GM23338 (cell line): ENCODE results near the gene NPAS3. TPM values are rescaled to one million over a fixed set of nuclear protein-coding genes. Genes with fewer than 3 reads are reported as not detected.

Experiments used
- ATAC-seq: fragments of 200-7000 bp; cut with Tn5 transposase; 3 replicates; pipeline ENCODE4 v1.9.1; 2020
- DNase-seq: peaks from one replicate; pipeline ENCODE4 v3.0.0-alpha.2; 2015; ENCODE audit warnings: low spot score
- H2AFZ ChIP-seq: fragments of 200-600 bp; sonication (generic); 2 replicates; pipeline ENCODE4 v1.8.0; 2016; ENCODE audit warnings: antibody characterized with exemption, mild to moderate bottlenecking, moderate library complexity
- H3F3A ChIP-seq: fragments of 200-600 bp; sonication (generic); replicated peaks from 2 replicates; pipeline ENCODE4 v1.8.0; 2017; ENCODE audit warnings: antibody characterized with exemption, mixed run types, low read depth
- H3K27ac ChIP-seq: fragments of 200-600 bp; sonication (generic); 2 replicates; pipeline ENCODE4 v1.6.1; 2016; ENCODE audit warnings: low read depth
- H3K27me3 ChIP-seq: fragments of 200-600 bp; sonication (generic); 2 replicates; pipeline ENCODE4 v1.8.0; 2016; ENCODE audit warnings: mild to moderate bottlenecking, mixed run types, moderate library complexity; ENCODE audit not compliant: insufficient read depth
- H3K36me3 ChIP-seq: fragments of 200-600 bp; sonication (generic); 2 replicates; pipeline ENCODE4 v1.8.0; 2016; ENCODE audit warnings: mild to moderate bottlenecking; ENCODE audit not compliant: insufficient read depth
- H3K4me1 ChIP-seq: fragments of 200-600 bp; sonication (generic); 2 replicates; pipeline ENCODE4 v1.8.0; 2016; ENCODE audit warnings: mild to moderate bottlenecking, moderate library complexity; ENCODE audit not compliant: insufficient read depth
- H3K4me2 ChIP-seq: fragments of 200-600 bp; sonication (generic); 2 replicates; pipeline ENCODE4 v1.7.1; 2017; ENCODE audit warnings: mixed run types
- H3K4me3 ChIP-seq: fragments of 200-600 bp; sonication (generic); 2 replicates; pipeline ENCODE4 v1.6.1; 2016; ENCODE audit warnings: mixed run types
- H3K79me2 ChIP-seq: fragments of 200-600 bp; sonication (generic); replicated peaks from 2 replicates; pipeline ENCODE4 v1.8.0; 2017; ENCODE audit warnings: mild to moderate bottlenecking; ENCODE audit not compliant: insufficient read depth
- H3K9me2 ChIP-seq: fragments of 200-600 bp; sonication (generic); 2 replicates; pipeline ENCODE4 v1.8.0; 2017; ENCODE audit not compliant: insufficient read depth
- H4K20me1 ChIP-seq: fragments of 200-600 bp; sonication (generic); replicated peaks from 2 replicates; pipeline ENCODE4 v1.8.0; 2017; ENCODE audit warnings: mild to moderate bottlenecking; ENCODE audit not compliant: insufficient read depth
- H3K27ac Mint-ChIP-seq: 2 replicates; pipeline ENCODE4 v1.8.0; 2020; ENCODE audit warnings: inconsistent platforms, mild to moderate bottlenecking, moderate library complexity, mixed read lengths
- H3K27me3 Mint-ChIP-seq: 3 replicates; pipeline ENCODE4 v1.8.0; 2022; ENCODE audit warnings: low read depth, mild to moderate bottlenecking, moderate library complexity, mixed read lengths, inconsistent platforms; ENCODE audit not compliant: insufficient read depth, poor library complexity
- H3K36me3 Mint-ChIP-seq: 3 replicates; pipeline ENCODE4 v1.8.0; 2021; ENCODE audit warnings: low read depth, mild to moderate bottlenecking, inconsistent platforms, moderate library complexity, mixed read lengths
- H3K4me1 Mint-ChIP-seq: 3 replicates; pipeline ENCODE4 v1.8.0; 2020; ENCODE audit warnings: mild to moderate bottlenecking, inconsistent platforms, mixed read lengths
- H3K4me3 Mint-ChIP-seq: 3 replicates; pipeline ENCODE4 v1.8.0; 2021; ENCODE audit warnings: moderate library complexity, mild to moderate bottlenecking, inconsistent platforms, mixed read lengths
- H3K9me3 Mint-ChIP-seq: 3 replicates; pipeline ENCODE4 v1.8.0; 2020; ENCODE audit warnings: moderate library complexity, mild to moderate bottlenecking, inconsistent platforms, mixed read lengths
- CTCF ChIP-seq, 2 experiments: fragments of 200-600 bp in 1 of 2; sonication (generic) in 1 of 2; conservative IDR thresholded peaks; 2 replicates each; pipeline versions ENCODE4 v1.5.1 to v1.6.1; 2016 to 2017; ENCODE audit warnings: antibody characterized with exemption in 2 of 2, low read depth in 2 of 2, mild to moderate bottlenecking in 2 of 2, moderate library complexity in 1 of 2
- EZH2 ChIP-seq: fragments of 200-600 bp; sonication (generic); IDR thresholded peaks from one replicate; pipeline ENCODE4 v1.8.0; 2017; ENCODE audit warnings: antibody characterized with exemption, mild to moderate bottlenecking, low read depth; ENCODE audit not compliant: unreplicated experiment
- JUNB ChIP-seq: IDR thresholded peaks from one replicate; pipeline ENCODE4 v1.6.1; 2016; ENCODE audit warnings: antibody characterized with exemption; ENCODE audit not compliant: unreplicated experiment
- POLR2AphosphoS5 ChIP-seq: IDR thresholded peaks from 2 replicates; pipeline ENCODE4 v1.6.1; 2016; ENCODE audit warnings: antibody characterized with exemption, low read depth
- REST ChIP-seq: IDR thresholded peaks from one replicate; pipeline ENCODE4 v1.6.1; 2018; ENCODE audit warnings: antibody characterized with exemption; ENCODE audit not compliant: unreplicated experiment
- ZNF114 ChIP-seq: fragments of 250-450 bp; sonication (Bioruptor Pico); IDR thresholded peaks from 2 replicates; pipeline ENCODE4 v1.5.0; 2020; ENCODE audit warnings: mild to moderate bottlenecking, moderate library complexity
- ZNF462 ChIP-seq: fragments of 250-450 bp; sonication (Bioruptor Pico); IDR thresholded peaks from 2 replicates; pipeline ENCODE4 v1.5.0; 2020; ENCODE audit warnings: mild to moderate bottlenecking, moderate library complexity
- polyA plus RNA-seq: library from polyadenylated mRNA; unstranded; fragments of >200 nt; fragmentation: Nextera tagmentation; extraction: Ambion mirVana; gene quantifications from 2 replicates; pipeline ENCODE4 v1.2.1, GENCODE V29; 2016
- total RNA-seq: library from RNA; depleted of rRNA; stranded (reverse); fragments of >200 nt; shearing (Covaris generic); gene quantifications from 2 replicates; pipeline ENCODE4 v1.2.3, GENCODE V29; 2014

NPAS3 gene
- total and polyA plus RNA-seq, 2 experiments from 2014 or later: 0.17 to 0.19 TPM

GRCh38 chr14:33842299-33842698 is 903.6 kb downstream of the NPAS3 start:
- no peak for DNase-seq
- Mint-ChIP-seq H3K4me3 (no peak overlapping the region), H3K27ac (no peak overlapping the region), H3K36me3 (no peaks in the 10 kb centered on the region), H3K9me3 (no peaks in the 10 kb centered on the region; the same call in 2 of the 3 replicates), H3K27me3 (no peaks in the 10 kb centered on the region), H3K4me1 (no peaks in the 10 kb centered on the region)
- no peak overlapping the region for H3K27ac ChIP-seq
- no peaks in the 10 kb centered on the region for H3K36me3 ChIP-seq
- no peak for TF ChIP-seq REST
- TF ChIP-seq ZNF114 (CRISPR knock-in tag): no peak
- no peak for TF ChIP-seq ZNF462 (CRISPR knock-in tag)
- no peak for TF ChIP-seq EZH2
- no peak for TF ChIP-seq JUNB
- no peak for TF ChIP-seq CTCF (conservative IDR thresholded peaks at IDR 0.05; ENCODE audit: low read depth in 2 of 2)
- no peak for TF ChIP-seq POLR2AphosphoS5
- H3F3A ChIP-seq: no peaks in the 10 kb centered on the region
- no peak overlapping the region for H2AFZ ChIP-seq
- H4K20me1 ChIP-seq: no peaks in the 10 kb centered on the region
- no peak overlapping the region for H3K4me2 ChIP-seq
- no peaks in the 10 kb centered on the region for H3K27me3 ChIP-seq
- no peaks in the 10 kb centered on the region for H3K79me2 ChIP-seq
- ATAC-seq: no peak; the same call in 2 of the 3 replicates
- H3K4me3 ChIP-seq: no peak overlapping the region
- H3K9me2 ChIP-seq: peaks cover 9% of the 10 kb centered on the region; the same call in 1 of the 2 replicates
- peaks cover 3% of the 10 kb centered on the region for H3K4me1 ChIP-seq
